22Rv1 (cell line): ENCODE results near the gene IRF4.
"Not testable (repeated sequence)": the region's sequence is repeated elsewhere in the genome, so short reads cannot be mapped to it uniquely, and the experiment has no call there.

ENCODE experiments used
- CTCF ChIP-seq: fragments of 450-650 bp; IDR thresholded peaks from 2 replicates; pipeline ENCODE4 v1.5.1; 2017; ENCODE audit warnings: mild to moderate bottlenecking
- ZFX ChIP-seq: fragments of 450-650 bp; IDR thresholded peaks from 2 replicates; pipeline ENCODE4 v1.6.1; 2017; ENCODE audit warnings: antibody characterized with exemption, borderline replicate concordance

- TF ChIP-seq CTCF, ZFX: not testable (repeated sequence)
Observed at GRCh38 chr6:377641-378020, 13.9 kb upstream of the IRF4 start.
